ENCODE data around the gene BTBD17.

DNA sequence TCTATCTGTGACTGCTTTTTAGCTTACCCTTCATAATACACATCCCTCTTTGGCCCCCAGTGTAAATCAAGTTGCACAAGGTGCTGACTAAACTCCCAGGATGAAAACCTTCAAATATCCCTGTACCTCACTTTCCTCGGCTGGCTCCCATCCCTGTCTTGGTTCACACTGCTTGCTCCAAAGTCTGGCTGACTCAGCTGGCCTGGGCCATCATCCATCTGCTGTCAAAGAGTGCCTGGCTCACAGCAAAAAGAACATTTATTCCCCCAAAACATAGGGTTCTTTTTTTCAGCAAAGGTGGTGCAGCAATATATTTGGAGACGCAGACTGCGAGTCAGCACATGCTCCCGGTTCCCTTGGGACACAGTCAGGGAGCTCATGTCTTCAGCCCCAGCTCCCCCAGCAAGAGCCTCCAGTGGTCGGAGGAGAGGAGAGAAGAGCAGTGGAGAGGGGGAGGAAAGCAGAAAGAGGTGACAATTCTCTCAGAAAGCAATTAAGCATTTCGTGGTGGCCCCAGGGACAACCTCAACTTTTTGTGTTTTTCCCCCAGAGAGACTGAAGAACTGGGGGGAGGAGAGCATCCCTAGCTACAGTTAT lies 31.8 kb upstream of the BTBD17 start:
- no peak for TF ChIP-seq CTCF (IDR thresholded peaks at IDR 0.05; ENCODE audit: insufficient read depth, low read length, poor library complexity, severe bottlenecking)
- no peak for TF ChIP-seq EZH2phosphoT487 (conservative IDR thresholded peaks at IDR 0.05; ENCODE audit: low read length)

Measured in SU-DHL-6 (cell line).